WTC11 (cell line): ENCODE results near the gene RASGRF1. TPM values are rescaled to one million over a fixed set of nuclear protein-coding genes. Genes with fewer than 3 reads are reported as not detected.

Experiments used
- ATAC-seq: fragments of 200-7000 bp; cut with Tn5 transposase; 2 replicates; pipeline ENCODE4 v1.10.0; 2021; ENCODE audit warnings: mild to moderate bottlenecking, moderate library complexity
- CTCF ChIA-PET: fragments of 300-600 bp; sonication (Branson Sonifier 250); formaldehyde crosslinking; loops from one replicate; lab custom pipeline; 2021; ENCODE audit warnings: antibody characterized with exemption; lab: Charles Lee
- POLR2A ChIA-PET: fragments of 350-600 bp; sonication (Branson Sonifier 250); formaldehyde crosslinking; loops from one replicate; lab custom pipeline; 2021; ENCODE audit warnings: antibody characterized with exemption; lab: Charles Lee
- DNase-seq: peaks from one replicate; pipeline ENCODE4 v3.0.0; 2021; ENCODE audit warnings: low spot score
- H3K27ac Mint-ChIP-seq: 2 replicates; pipeline ENCODE4 v1.8.0; 2021; ENCODE audit warnings: mixed read lengths
- H3K27me3 Mint-ChIP-seq: 2 replicates; pipeline ENCODE4 v1.8.0; 2021; ENCODE audit warnings: low read depth, mild to moderate bottlenecking, moderate library complexity, mixed read lengths
- H3K36me3 Mint-ChIP-seq: 2 replicates; pipeline ENCODE4 v1.8.0; 2021; ENCODE audit warnings: mixed read lengths
- H3K4me1 Mint-ChIP-seq: 2 replicates; pipeline ENCODE4 v1.8.0; 2022; ENCODE audit warnings: mixed read lengths
- H3K4me3 Mint-ChIP-seq: 2 replicates; pipeline ENCODE4 v1.8.0; 2021; ENCODE audit warnings: mild to moderate bottlenecking, moderate library complexity, mixed read lengths
- H3K9me3 Mint-ChIP-seq: 2 replicates; pipeline ENCODE4 v1.8.0; 2021; ENCODE audit warnings: mixed read lengths
- ATF2 ChIP-seq: sonication (generic); formaldehyde crosslinking; IDR thresholded peaks from 2 replicates; pipeline ENCODE4 v1.8.1; 2022; ENCODE audit warnings: low read depth, missing genetic modification reagents, borderline replicate concordance
- CREB1 ChIP-seq: sonication (generic); formaldehyde crosslinking; IDR thresholded peaks from 2 replicates; pipeline ENCODE4 v1.8.0; 2023; ENCODE audit warnings: mild to moderate bottlenecking, missing genetic modification reagents
- FOXK1 ChIP-seq: sonication (generic); formaldehyde crosslinking; IDR thresholded peaks from 2 replicates; pipeline ENCODE4 v1.8.0; 2022; ENCODE audit warnings: mild to moderate bottlenecking, moderate library complexity, missing genetic modification reagents
- FOXP1 ChIP-seq: sonication (generic); formaldehyde crosslinking; IDR thresholded peaks from 2 replicates; pipeline ENCODE4 v1.8.0; 2022; ENCODE audit warnings: missing genetic modification reagents, mild to moderate bottlenecking, moderate library complexity, borderline replicate concordance
- GABPB1 ChIP-seq: sonication (generic); formaldehyde crosslinking; IDR thresholded peaks from 2 replicates; pipeline ENCODE4 v1.8.1; 2023; ENCODE audit warnings: mild to moderate bottlenecking, missing genetic modification reagents
- HMGA2 ChIP-seq: fragments of 250-450 bp; sonication (Bioruptor Pico); IDR thresholded peaks from 2 replicates; pipeline ENCODE4 v1.4.0; 2021; ENCODE audit warnings: mild to moderate bottlenecking, moderate library complexity
- MXD4 ChIP-seq: fragments of 250-450 bp; sonication (Bioruptor Pico); IDR thresholded peaks from 2 replicates; pipeline ENCODE4 v1.8.0; 2021; ENCODE audit warnings: mild to moderate bottlenecking, moderate library complexity, borderline replicate concordance
- NFYB ChIP-seq: sonication (generic); formaldehyde crosslinking; conservative IDR thresholded peaks from 2 replicates; pipeline ENCODE4 v1.8.0; 2022; ENCODE audit warnings: low read depth, missing genetic modification reagents
- SP1 ChIP-seq: sonication (generic); formaldehyde crosslinking; conservative IDR thresholded peaks from 2 replicates; pipeline ENCODE4 v1.8.1; 2022; ENCODE audit warnings: missing genetic modification reagents
- ZBTB21 ChIP-seq: sonication (generic); formaldehyde crosslinking; IDR thresholded peaks from 2 replicates; pipeline ENCODE4 v1.8.1; 2023; ENCODE audit warnings: mild to moderate bottlenecking, missing genetic modification reagents, borderline replicate concordance
- ZNF219 ChIP-seq: sonication (generic); formaldehyde crosslinking; IDR thresholded peaks from 2 replicates; pipeline ENCODE4 v1.8.0; 2023; ENCODE audit warnings: missing genetic modification reagents, mild to moderate bottlenecking, borderline replicate concordance
- ZNF232 ChIP-seq: sonication (generic); formaldehyde crosslinking; IDR thresholded peaks from 2 replicates; pipeline ENCODE4 v1.8.0; 2022; ENCODE audit warnings: mild to moderate bottlenecking, missing genetic modification reagents
- ZNF263 ChIP-seq: sonication (generic); formaldehyde crosslinking; IDR thresholded peaks from 2 replicates; pipeline ENCODE4 v1.8.1; 2022; ENCODE audit warnings: low read depth, mild to moderate bottlenecking, moderate library complexity, missing genetic modification reagents
- ZNF396 ChIP-seq: fragments of 250-450 bp; sonication (Bioruptor Pico); IDR thresholded peaks from 2 replicates; pipeline ENCODE4 v1.8.0; 2021; ENCODE audit warnings: mild to moderate bottlenecking, moderate library complexity, borderline replicate concordance
- total RNA-seq: library from RNA; stranded (reverse); gene quantifications from 3 replicates; pipeline ENCODE4 v1.2.3, GENCODE V29; 2021
- TF ChIP-seq, protein P1 (sequence below): sonication (generic); formaldehyde crosslinking; IDR thresholded peaks from 2 replicates; pipeline ENCODE4 v1.8.1; 2023; ENCODE audit warnings: mild to moderate bottlenecking, missing genetic modification reagents
- TF ChIP-seq, protein P2 (sequence below): fragments of 250-450 bp; sonication (Bioruptor Pico); IDR thresholded peaks from 2 replicates; pipeline ENCODE4 v1.9.0; 2021; ENCODE audit warnings: mild to moderate bottlenecking, borderline replicate concordance
- TF ChIP-seq, protein P3 (sequence below): sonication (generic); formaldehyde crosslinking; IDR thresholded peaks from 2 replicates; pipeline ENCODE4 v1.8.1; 2023; ENCODE audit warnings: mild to moderate bottlenecking, missing genetic modification reagents, moderate library complexity
- TF ChIP-seq, protein P4 (sequence below): fragments of 250-450 bp; sonication (Bioruptor Pico); IDR thresholded peaks from 2 replicates; pipeline ENCODE4 v1.9.0; 2021; ENCODE audit warnings: moderate library complexity, mild to moderate bottlenecking, inconsistent platforms, borderline replicate concordance
- TF ChIP-seq, protein P5 (sequence below): sonication (generic); formaldehyde crosslinking; conservative IDR thresholded peaks from 2 replicates; pipeline ENCODE4 v1.8.1; 2022; ENCODE audit warnings: mild to moderate bottlenecking, missing genetic modification reagents
- TF ChIP-seq, protein P6 (sequence below): sonication (generic); formaldehyde crosslinking; IDR thresholded peaks from 2 replicates; pipeline ENCODE4 v1.8.0; 2023; ENCODE audit warnings: missing genetic modification reagents, mild to moderate bottlenecking, borderline replicate concordance

Gene RASGRF1
- total RNA-seq, 1 experiment from 2014 or later = 0.85 TPM

GRCh38 chr15:78925956-78926743, 164.4 kb downstream of the RASGRF1 start (continued):
- TF ChIP-seq NFYB (CRISPR knock-in tag) (no peak), MXD4 (CRISPR knock-in tag) (no peak), ZNF396 (CRISPR knock-in tag) (no peak), ZBTB21 (CRISPR knock-in tag) (no peak), ZNF219 (CRISPR knock-in tag) (no peak), CREB1 (CRISPR knock-in tag) (no peak), FOXK1 (no peak), HMGA2 (CRISPR knock-in tag) (no peak)
- TF ChIP-seq, protein P1, sequence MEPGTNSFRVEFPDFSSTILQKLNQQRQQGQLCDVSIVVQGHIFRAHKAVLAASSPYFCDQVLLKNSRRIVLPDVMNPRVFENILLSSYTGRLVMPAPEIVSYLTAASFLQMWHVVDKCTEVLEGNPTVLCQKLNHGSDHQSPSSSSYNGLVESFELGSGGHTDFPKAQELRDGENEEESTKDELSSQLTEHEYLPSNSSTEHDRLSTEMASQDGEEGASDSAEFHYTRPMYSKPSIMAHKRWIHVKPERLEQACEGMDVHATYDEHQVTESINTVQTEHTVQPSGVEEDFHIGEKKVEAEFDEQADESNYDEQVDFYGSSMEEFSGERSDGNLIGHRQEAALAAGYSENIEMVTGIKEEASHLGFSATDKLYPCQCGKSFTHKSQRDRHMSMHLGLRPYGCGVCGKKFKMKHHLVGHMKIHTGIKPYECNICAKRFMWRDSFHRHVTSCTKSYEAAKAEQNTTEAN (CRISPR knock-in tag) = no peak

GRCh38 chr15:78925076-78925624, 165.4 kb downstream of the RASGRF1 start:
- peaks cover 29% of the 10 kb centered on the region for H3K36me3 Mint-ChIP-seq
- POLR2A ChIA-PET = no interaction called here
- peaks cover 2% of the 10 kb centered on the region; the same call in 1 of the 2 replicates for H3K4me1 Mint-ChIP-seq
- H3K9me3 Mint-ChIP-seq = no peaks in the 10 kb centered on the region
- no peak for ATAC-seq
- H3K27ac Mint-ChIP-seq = no peak overlapping the region
- no peak for DNase-seq
- H3K27me3 Mint-ChIP-seq = no peaks in the 10 kb centered on the region
- no peak overlapping the region for H3K4me3 Mint-ChIP-seq
- CTCF ChIA-PET = interaction anchor here (0.8 to 3.6 kb wide), 6 partner anchors 18 to 259 kb away, joined by 3 to 25 read pairs (median 7); partner anchors contain the start of gene CTSH
- TF ChIP-seq ATF2 (no peak), FOXP1 (no peak), MXD4 (CRISPR knock-in tag) (no peak), SP1 (CRISPR knock-in tag) (no peak), GABPB1 (CRISPR knock-in tag) (no peak), HMGA2 (CRISPR knock-in tag) (no peak), ZNF232 (CRISPR knock-in tag) (no peak), ZNF263 (no peak), FOXK1 (no peak)
- TF ChIP-seq, protein P2, sequence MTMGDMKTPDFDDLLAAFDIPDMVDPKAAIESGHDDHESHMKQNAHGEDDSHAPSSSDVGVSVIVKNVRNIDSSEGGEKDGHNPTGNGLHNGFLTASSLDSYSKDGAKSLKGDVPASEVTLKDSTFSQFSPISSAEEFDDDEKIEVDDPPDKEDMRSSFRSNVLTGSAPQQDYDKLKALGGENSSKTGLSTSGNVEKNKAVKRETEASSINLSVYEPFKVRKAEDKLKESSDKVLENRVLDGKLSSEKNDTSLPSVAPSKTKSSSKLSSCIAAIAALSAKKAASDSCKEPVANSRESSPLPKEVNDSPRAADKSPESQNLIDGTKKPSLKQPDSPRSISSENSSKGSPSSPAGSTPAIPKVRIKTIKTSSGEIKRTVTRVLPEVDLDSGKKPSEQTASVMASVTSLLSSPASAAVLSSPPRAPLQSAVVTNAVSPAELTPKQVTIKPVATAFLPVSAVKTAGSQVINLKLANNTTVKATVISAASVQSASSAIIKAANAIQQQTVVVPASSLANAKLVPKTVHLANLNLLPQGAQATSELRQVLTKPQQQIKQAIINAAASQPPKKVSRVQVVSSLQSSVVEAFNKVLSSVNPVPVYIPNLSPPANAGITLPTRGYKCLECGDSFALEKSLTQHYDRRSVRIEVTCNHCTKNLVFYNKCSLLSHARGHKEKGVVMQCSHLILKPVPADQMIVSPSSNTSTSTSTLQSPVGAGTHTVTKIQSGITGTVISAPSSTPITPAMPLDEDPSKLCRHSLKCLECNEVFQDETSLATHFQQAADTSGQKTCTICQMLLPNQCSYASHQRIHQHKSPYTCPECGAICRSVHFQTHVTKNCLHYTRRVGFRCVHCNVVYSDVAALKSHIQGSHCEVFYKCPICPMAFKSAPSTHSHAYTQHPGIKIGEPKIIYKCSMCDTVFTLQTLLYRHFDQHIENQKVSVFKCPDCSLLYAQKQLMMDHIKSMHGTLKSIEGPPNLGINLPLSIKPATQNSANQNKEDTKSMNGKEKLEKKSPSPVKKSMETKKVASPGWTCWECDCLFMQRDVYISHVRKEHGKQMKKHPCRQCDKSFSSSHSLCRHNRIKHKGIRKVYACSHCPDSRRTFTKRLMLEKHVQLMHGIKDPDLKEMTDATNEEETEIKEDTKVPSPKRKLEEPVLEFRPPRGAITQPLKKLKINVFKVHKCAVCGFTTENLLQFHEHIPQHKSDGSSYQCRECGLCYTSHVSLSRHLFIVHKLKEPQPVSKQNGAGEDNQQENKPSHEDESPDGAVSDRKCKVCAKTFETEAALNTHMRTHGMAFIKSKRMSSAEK (CRISPR knock-in tag) = no peak
- TF ChIP-seq, protein P3, sequence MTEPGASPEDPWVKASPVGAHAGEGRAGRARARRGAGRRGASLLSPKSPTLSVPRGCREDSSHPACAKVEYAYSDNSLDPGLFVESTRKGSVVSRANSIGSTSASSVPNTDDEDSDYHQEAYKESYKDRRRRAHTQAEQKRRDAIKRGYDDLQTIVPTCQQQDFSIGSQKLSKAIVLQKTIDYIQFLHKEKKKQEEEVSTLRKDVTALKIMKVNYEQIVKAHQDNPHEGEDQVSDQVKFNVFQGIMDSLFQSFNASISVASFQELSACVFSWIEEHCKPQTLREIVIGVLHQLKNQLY (CRISPR knock-in tag) = no peak
- TF ChIP-seq, protein P4, sequence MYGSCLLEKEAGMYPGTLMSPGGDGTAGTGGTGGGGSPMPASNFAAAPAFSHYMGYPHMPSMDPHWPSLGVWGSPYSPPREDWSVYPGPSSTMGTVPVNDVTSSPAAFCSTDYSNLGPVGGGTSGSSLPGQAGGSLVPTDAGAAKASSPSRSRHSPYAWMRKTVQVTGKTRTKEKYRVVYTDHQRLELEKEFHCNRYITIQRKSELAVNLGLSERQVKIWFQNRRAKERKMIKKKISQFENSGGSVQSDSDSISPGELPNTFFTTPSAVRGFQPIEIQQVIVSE (CRISPR knock-in tag) = no peak
- TF ChIP-seq, protein P5, sequence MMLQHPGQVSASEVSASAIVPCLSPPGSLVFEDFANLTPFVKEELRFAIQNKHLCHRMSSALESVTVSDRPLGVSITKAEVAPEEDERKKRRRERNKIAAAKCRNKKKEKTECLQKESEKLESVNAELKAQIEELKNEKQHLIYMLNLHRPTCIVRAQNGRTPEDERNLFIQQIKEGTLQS (CRISPR knock-in tag) = no peak
- TF ChIP-seq, protein P6, sequence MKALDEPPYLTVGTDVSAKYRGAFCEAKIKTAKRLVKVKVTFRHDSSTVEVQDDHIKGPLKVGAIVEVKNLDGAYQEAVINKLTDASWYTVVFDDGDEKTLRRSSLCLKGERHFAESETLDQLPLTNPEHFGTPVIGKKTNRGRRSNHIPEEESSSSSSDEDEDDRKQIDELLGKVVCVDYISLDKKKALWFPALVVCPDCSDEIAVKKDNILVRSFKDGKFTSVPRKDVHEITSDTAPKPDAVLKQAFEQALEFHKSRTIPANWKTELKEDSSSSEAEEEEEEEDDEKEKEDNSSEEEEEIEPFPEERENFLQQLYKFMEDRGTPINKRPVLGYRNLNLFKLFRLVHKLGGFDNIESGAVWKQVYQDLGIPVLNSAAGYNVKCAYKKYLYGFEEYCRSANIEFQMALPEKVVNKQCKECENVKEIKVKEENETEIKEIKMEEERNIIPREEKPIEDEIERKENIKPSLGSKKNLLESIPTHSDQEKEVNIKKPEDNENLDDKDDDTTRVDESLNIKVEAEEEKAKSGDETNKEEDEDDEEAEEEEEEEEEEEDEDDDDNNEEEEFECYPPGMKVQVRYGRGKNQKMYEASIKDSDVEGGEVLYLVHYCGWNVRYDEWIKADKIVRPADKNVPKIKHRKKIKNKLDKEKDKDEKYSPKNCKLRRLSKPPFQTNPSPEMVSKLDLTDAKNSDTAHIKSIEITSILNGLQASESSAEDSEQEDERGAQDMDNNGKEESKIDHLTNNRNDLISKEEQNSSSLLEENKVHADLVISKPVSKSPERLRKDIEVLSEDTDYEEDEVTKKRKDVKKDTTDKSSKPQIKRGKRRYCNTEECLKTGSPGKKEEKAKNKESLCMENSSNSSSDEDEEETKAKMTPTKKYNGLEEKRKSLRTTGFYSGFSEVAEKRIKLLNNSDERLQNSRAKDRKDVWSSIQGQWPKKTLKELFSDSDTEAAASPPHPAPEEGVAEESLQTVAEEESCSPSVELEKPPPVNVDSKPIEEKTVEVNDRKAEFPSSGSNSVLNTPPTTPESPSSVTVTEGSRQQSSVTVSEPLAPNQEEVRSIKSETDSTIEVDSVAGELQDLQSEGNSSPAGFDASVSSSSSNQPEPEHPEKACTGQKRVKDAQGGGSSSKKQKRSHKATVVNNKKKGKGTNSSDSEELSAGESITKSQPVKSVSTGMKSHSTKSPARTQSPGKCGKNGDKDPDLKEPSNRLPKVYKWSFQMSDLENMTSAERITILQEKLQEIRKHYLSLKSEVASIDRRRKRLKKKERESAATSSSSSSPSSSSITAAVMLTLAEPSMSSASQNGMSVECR (CRISPR knock-in tag) = no peak
